ENCODE data around the gene MAML3. TPM values are rescaled to one million over a fixed set of nuclear protein-coding genes. Genes with fewer than 3 reads are reported as not detected.

The MAML3 gene
- total RNA-seq, 2 donors from 2014 or later: 9.3 to 10.1 TPM

GRCh38 chr4:140085881-140086280 is 68.1 kb downstream of the MAML3 start:
- Histone ChIP-seq H3K27ac (no peak overlapping the region), H3K9me3 (no peaks in the 10 kb centered on the region), H3K36me3 (no peaks in the 10 kb centered on the region), H3K4me3 (no peak overlapping the region), H3K4me1 (no peaks in the 10 kb centered on the region), H3K27me3 (no peaks in the 10 kb centered on the region), H3K9ac (ENCODE audit: low read depth in 2 of 2, low read length in 2 of 2) (no peak overlapping the region)
- intact Hi-C loops (cut with DNase I): no loop called here
- no peak for DNase-seq
- no peak for TF ChIP-seq CTCF (IDR thresholded peaks at IDR 0.05)

- Histone ChIP-seq H3K4me1 (no peaks in the 10 kb centered on the region), H3K36me3 (no peaks in the 10 kb centered on the region), H3K27me3 (no peaks in the 10 kb centered on the region), H3K4me3 (no peak overlapping the region), H3K9me3 (no peaks in the 10 kb centered on the region), H3K9ac (ENCODE audit: low read depth in 2 of 2, low read length in 2 of 2) (no peak overlapping the region), H3K27ac (no peak overlapping the region)
- no peak for TF ChIP-seq CTCF (IDR thresholded peaks at IDR 0.05)
- intact Hi-C loops (cut with DNase I): no loop called here
- no peak for DNase-seq
Measured at GRCh38 chr4:140085062-140085622, 68.8 kb downstream of the MAML3 start.

GRCh38 chr4:140084385-140084784 is 69.6 kb downstream of the MAML3 start:
- DNase-seq: no peak
- Histone ChIP-seq H3K9ac (ENCODE audit: low read depth in 2 of 2, low read length in 2 of 2) (no peak overlapping the region), H3K4me1 (no peaks in the 10 kb centered on the region), H3K27ac (no peak overlapping the region), H3K36me3 (no peaks in the 10 kb centered on the region), H3K27me3 (no peaks in the 10 kb centered on the region), H3K9me3 (no peaks in the 10 kb centered on the region), H3K4me3 (no peak overlapping the region)
- intact Hi-C loops (cut with DNase I): no loop called here
- no peak for TF ChIP-seq CTCF (IDR thresholded peaks at IDR 0.05)

GRCh38 chr4:140082391-140082755 is 71.6 kb downstream of the MAML3 start:
- no peak overlapping the region for H3K9ac ChIP-seq (ENCODE audit: low read depth in 2 of 2, low read length in 2 of 2)
- H3K36me3 ChIP-seq: no peaks in the 10 kb centered on the region
- no peaks in the 10 kb centered on the region for H3K9me3 ChIP-seq
- DNase-seq: no peak
- intact Hi-C loops (cut with DNase I): no loop called here
- H3K4me1 ChIP-seq: no peaks in the 10 kb centered on the region
- no peak overlapping the region for H3K27ac ChIP-seq
- TF ChIP-seq CTCF (IDR thresholded peaks at IDR 0.05): no peak
- H3K27me3 ChIP-seq: no peaks in the 10 kb centered on the region
- no peak overlapping the region for H3K4me3 ChIP-seq

GRCh38 chr4:140081641-140082390 is 72.2 kb downstream of the MAML3 start:
- Histone ChIP-seq H3K27ac (no peak overlapping the region), H3K9ac (ENCODE audit: low read depth in 2 of 2, low read length in 2 of 2) (no peak overlapping the region), H3K36me3 (no peaks in the 10 kb centered on the region), H3K4me3 (no peak overlapping the region), H3K4me1 (no peaks in the 10 kb centered on the region), H3K9me3 (no peaks in the 10 kb centered on the region), H3K27me3 (no peaks in the 10 kb centered on the region)
- TF ChIP-seq CTCF (IDR thresholded peaks at IDR 0.05): no peak
- intact Hi-C loops (cut with DNase I): no loop called here
- no peak for DNase-seq
